Gastrocnemius medialis (tissue), 4 donors: ENCODE measurements around the gene CDK14.

ENCODE experiments used
- CTCF ChIP-seq, 5 experiments: fragments of 450-650 bp in 3 of 5; fragments of 200-600 bp in 2 of 5; sonication (generic) in 2 of 5; IDR thresholded peaks in 4 of 5; conservative IDR thresholded peaks in 1 of 5; 1 replicate in 4 of 5; 2 replicates in 1 of 5; pipeline ENCODE4 v1.5.1; 2016 to 2019; ENCODE audit warnings: antibody characterized with exemption in 5 of 5, mild to moderate bottlenecking in 3 of 5, moderate library complexity in 3 of 5
- POLR2A ChIP-seq, 2 donors: fragments of 450-650 bp; IDR thresholded peaks; one replicate each; pipeline ENCODE4 v1.6.1; 2017; ENCODE audit warnings: antibody characterized with exemption in 2 of 2, mild to moderate bottlenecking in 2 of 2, moderate library complexity in 2 of 2

GRCh38 chr7:91064938-91065337 is 468.8 kb downstream of the CDK14 start:
- no peak for TF ChIP-seq CTCF (IDR thresholded peaks at IDR 0.05 in 4 of 5, conservative IDR thresholded peaks at IDR 0.05 in 1 of 5)
- no peak for TF ChIP-seq POLR2A (IDR thresholded peaks at IDR 0.05)
